H9 (cell line): ENCODE data around the gene BCAT1. TPM values are rescaled to one million over a fixed set of nuclear protein-coding genes. Genes with fewer than 3 reads are reported as not detected.

ENCODE experiments used
- DNase-seq: peaks from one replicate; pipeline ENCODE4 v3.0.0-alpha.2; 2017
- H2AFZ ChIP-seq: one replicate; pipeline ENCODE4 v1.6.1; 2013; ENCODE audit warnings: mild to moderate bottlenecking, low read length, control low read depth, moderate library complexity
- H2AK5ac ChIP-seq: 2 replicates; pipeline ENCODE4 v1.6.1; 2013; ENCODE audit warnings: low read length, control low read depth, mixed read lengths; ENCODE audit not compliant: insufficient read length
- H2BK120ac ChIP-seq: one replicate; pipeline ENCODE4 v1.6.1; 2013; ENCODE audit warnings: low read depth, mild to moderate bottlenecking, low read length, control low read depth, inconsistent platforms; ENCODE audit not compliant: poor library complexity, severe bottlenecking
- H2BK12ac ChIP-seq: 2 replicates; pipeline ENCODE4 v1.6.1; 2013; ENCODE audit warnings: low read length, control low read depth, mixed read lengths, low read depth; ENCODE audit not compliant: insufficient read length
- H2BK15ac ChIP-seq: 2 replicates; pipeline ENCODE4 v1.6.1; 2013; ENCODE audit warnings: low read depth, low read length, control low read depth
- H2BK20ac ChIP-seq: one replicate; pipeline ENCODE4 v1.6.1; 2013; ENCODE audit warnings: low read depth, mild to moderate bottlenecking, low read length, control low read depth, inconsistent platforms; ENCODE audit not compliant: poor library complexity, severe bottlenecking
- H2BK5ac ChIP-seq: 2 replicates; pipeline ENCODE4 v1.6.1; 2013; ENCODE audit warnings: low read length, control low read depth, mixed read lengths; ENCODE audit not compliant: insufficient read length
- H3K14ac ChIP-seq: 2 replicates; pipeline ENCODE4 v1.6.1; 2013; ENCODE audit warnings: low read length, control low read depth; ENCODE audit not compliant: insufficient read depth
- H3K18ac ChIP-seq: 2 replicates; pipeline ENCODE4 v1.6.1; 2013; ENCODE audit warnings: low read depth, mild to moderate bottlenecking, mixed read lengths, low read length, control low read depth; ENCODE audit not compliant: insufficient read length
- H3K23ac ChIP-seq: 2 replicates; pipeline ENCODE4 v1.6.1; 2013; ENCODE audit warnings: low read length, control low read depth, mixed read lengths, low read depth; ENCODE audit not compliant: insufficient read length
- H3K23me2 ChIP-seq: 2 replicates; pipeline ENCODE4 v1.6.1; 2013; ENCODE audit warnings: low read depth, mild to moderate bottlenecking, mixed read lengths, low read length, control low read depth; ENCODE audit not compliant: insufficient read length, poor library complexity, severe bottlenecking
- H3K27ac ChIP-seq: 2 replicates; pipeline ENCODE4 v1.5.1; 2013; ENCODE audit warnings: low read length, control low read depth, mixed read lengths, low read depth; ENCODE audit not compliant: insufficient read length
- H3K27me3 ChIP-seq: 2 replicates; pipeline ENCODE4 v1.6.1; 2013; ENCODE audit warnings: low read length, control low read depth, inconsistent platforms; ENCODE audit not compliant: insufficient read depth
- H3K4ac ChIP-seq: 2 replicates; pipeline ENCODE4 v1.6.1; 2013; ENCODE audit warnings: low read depth, mild to moderate bottlenecking, control low read depth, inconsistent platforms, low read length, moderate library complexity
- H3K4me1 ChIP-seq: 2 replicates; pipeline ENCODE4 v1.6.1; 2013; ENCODE audit warnings: low read length, control low read depth, inconsistent platforms; ENCODE audit not compliant: insufficient read depth
- H3K4me2 ChIP-seq: 2 replicates; pipeline ENCODE4 v1.6.1; 2013; ENCODE audit warnings: low read length, control low read depth, mixed read lengths; ENCODE audit not compliant: insufficient read length, insufficient read depth
- H3K56ac ChIP-seq: 2 replicates; pipeline ENCODE4 v1.6.1; 2013; ENCODE audit warnings: low read depth, mild to moderate bottlenecking, mixed read lengths, low read length, control low read depth; ENCODE audit not compliant: insufficient read length
- H3K79me1 ChIP-seq: 2 replicates; pipeline ENCODE4 v1.6.1; 2013; ENCODE audit warnings: low read depth, mild to moderate bottlenecking, moderate library complexity, low read length, control low read depth, inconsistent platforms; ENCODE audit not compliant: insufficient read depth, poor library complexity, severe bottlenecking
- H3K79me2 ChIP-seq: 2 replicates; pipeline ENCODE4 v1.6.1; 2013; ENCODE audit warnings: low read length, control low read depth, inconsistent platforms; ENCODE audit not compliant: insufficient read depth
- H3K9ac ChIP-seq: 2 replicates; pipeline ENCODE4 v1.6.1; 2013; ENCODE audit warnings: low read length, control low read depth, mixed read lengths; ENCODE audit not compliant: insufficient read length; ENCODE audit errors: extremely low read depth
- H3K9me3 ChIP-seq: one replicate; pipeline ENCODE4 v1.6.1; 2013; ENCODE audit warnings: low read depth, low read length, inconsistent platforms; ENCODE audit not compliant: control insufficient read depth
- H3T11ph ChIP-seq: one replicate; pipeline ENCODE4 v1.6.1; 2013; ENCODE audit warnings: mild to moderate bottlenecking, low read length, control low read depth, inconsistent platforms
- H4K20me1 ChIP-seq: one replicate; pipeline ENCODE4 v1.6.1; 2013; ENCODE audit not compliant: control insufficient read depth, insufficient read length, insufficient read depth
- H4K5ac ChIP-seq: 2 replicates; pipeline ENCODE4 v1.6.1; 2013; ENCODE audit warnings: low read depth, mild to moderate bottlenecking, mixed read lengths, low read length, control low read depth; ENCODE audit not compliant: insufficient read length
- H4K8ac ChIP-seq: replicated peaks from 2 replicates; pipeline ENCODE4 v1.6.1; 2013; ENCODE audit warnings: low read length, control low read depth, mixed read lengths, low read depth; ENCODE audit not compliant: insufficient read length
- H4K91ac ChIP-seq: 2 replicates; pipeline ENCODE4 v1.6.1; 2013; ENCODE audit warnings: low read depth, mild to moderate bottlenecking, moderate library complexity, mixed read lengths, low read length, control low read depth; ENCODE audit not compliant: insufficient read length
- H3K27ac Mint-ChIP-seq, 3 experiments: 2 replicates in 2 of 3; 3 replicates in 1 of 3; pipeline ENCODE4 v1.8.0; 2020 to 2021; ENCODE audit warnings: mixed read lengths in 3 of 3, mild to moderate bottlenecking in 1 of 3, moderate library complexity in 1 of 3
- H3K27me3 Mint-ChIP-seq: 2 replicates; pipeline ENCODE4 v1.8.0; 2021; ENCODE audit warnings: low read depth, mild to moderate bottlenecking, moderate library complexity, mixed read lengths
- H3K36me3 Mint-ChIP-seq, 3 experiments: 2 replicates in 2 of 3; 3 replicates in 1 of 3; pipeline ENCODE4 v1.8.0; 2020 to 2021; ENCODE audit warnings: low read depth in 3 of 3, mixed read lengths in 3 of 3; ENCODE audit not compliant: insufficient read depth in 1 of 3
- H3K4me1 Mint-ChIP-seq, 2 experiments: 2 replicates each; pipeline ENCODE4 v1.8.0; 2020; ENCODE audit warnings: mixed read lengths in 2 of 2
- H3K4me3 Mint-ChIP-seq, 2 experiments: 2 replicates in 1 of 2; 3 replicates in 1 of 2; pipeline ENCODE4 v1.8.0; 2020 to 2021; ENCODE audit warnings: mild to moderate bottlenecking in 2 of 2, mixed read lengths in 2 of 2, moderate library complexity in 1 of 2
- H3K9me3 Mint-ChIP-seq, 2 experiments: 2 replicates in 1 of 2; 3 replicates in 1 of 2; pipeline ENCODE4 v1.8.0; 2020; ENCODE audit warnings: mild to moderate bottlenecking in 2 of 2, mixed read lengths in 2 of 2, moderate library complexity in 1 of 2
- CTCF ChIP-seq: fragments of 200-600 bp; sonication (generic); conservative IDR thresholded peaks from 3 replicates; pipeline ENCODE4 v1.8.0; 2021; ENCODE audit warnings: antibody characterized with exemption, mild to moderate bottlenecking
- WGBS: extraction: QIAGEN DNeasy Blood & Tissue Kit; methylation state at CpG from one replicate; pipeline ENCODE4 v1.1.7; 2013; ENCODE audit warnings: missing lambda C conversion rate, low lambda C conversion rate, mixed read lengths; ENCODE audit not compliant: insufficient read length; ENCODE audit errors: extremely low coverage; 5-methylcytosine and 5-hydroxymethylcytosine counted together
- total RNA-seq: library from RNA; stranded (reverse); gene quantifications from 2 replicates; pipeline ENCODE4 v1.2.1, GENCODE V29; 2021

The BCAT1 gene
- total RNA-seq, 1 experiment from 2014 or later: 244 TPM

- Histone ChIP-seq H3K23ac (no peak overlapping the region), H4K91ac (no peak overlapping the region), H4K8ac (no peak overlapping the region), H2BK15ac (no peak overlapping the region), H3K56ac (no peak overlapping the region), H3K79me2 (no peaks in the 10 kb centered on the region), H2AFZ (no peak overlapping the region), H2BK20ac (no peak overlapping the region), H2BK120ac (no peak overlapping the region), H3K4ac (no peak overlapping the region), H3K23me2 (no peaks in the 10 kb centered on the region), H3K9ac (no peak overlapping the region), H3K79me1 (no peaks in the 10 kb centered on the region), H3K18ac (no peak overlapping the region), H3K27me3 (no peaks in the 10 kb centered on the region), H4K20me1 (no peaks in the 10 kb centered on the region), H2BK5ac (no peak overlapping the region), H2BK12ac (no peak overlapping the region), H3K27ac (no peak overlapping the region), H2AK5ac (no peak overlapping the region), H3K14ac (no peak overlapping the region), H3K4me2 (no peak overlapping the region), H3K9me3 (no peaks in the 10 kb centered on the region), H3K4me1 (no peaks in the 10 kb centered on the region), H4K5ac (no peak overlapping the region), H3T11ph (no peak overlapping the region)
- WGBS: no CpG with 5 or more reads among the region's 8 CpGs
- no peak for DNase-seq
- no peaks in the 10 kb centered on the region for H3K9me3 Mint-ChIP-seq
- H3K4me3 Mint-ChIP-seq: no peak overlapping the region
- no peaks in the 10 kb centered on the region for H3K36me3 Mint-ChIP-seq
- no peak for TF ChIP-seq CTCF
- no peak overlapping the region for H3K27ac Mint-ChIP-seq
- H3K4me1 Mint-ChIP-seq: peaks cover 2 to 3% of the 10 kb centered on the region in 2 experiments; a peak in 3 of 4 replicates
- H3K27me3 Mint-ChIP-seq: no peaks in the 10 kb centered on the region
These were observed 171.5 kb downstream of the BCAT1 start for GRCh38 chr12:24777359-24777758.
